Thyroid gland (tissue), 4 donors: ENCODE measurements around the gene RNF11.

Experiments
- CTCF ChIP-seq, 6 experiments: fragments of 200-600 bp in 3 of 6; fragments of 450-650 bp in 3 of 6; sonication (generic) in 3 of 6; IDR thresholded peaks; one replicate each; pipeline ENCODE4 v1.5.1; 2016 to 2019; ENCODE audit warnings: antibody characterized with exemption in 6 of 6, mild to moderate bottlenecking in 2 of 6, inconsistent platforms in 1 of 6, moderate library complexity in 1 of 6
- POLR2A ChIP-seq, 2 donors: fragments of 450-650 bp; IDR thresholded peaks; one replicate each; pipeline ENCODE4 v1.6.1; 2017; ENCODE audit warnings: antibody characterized with exemption in 2 of 2, mild to moderate bottlenecking in 2 of 2, moderate library complexity in 1 of 2

- TF ChIP-seq CTCF (IDR thresholded peaks at IDR 0.05) (no peak), POLR2A (IDR thresholded peaks at IDR 0.05) (no peak)
Observed at GRCh38 chr1:51280321-51280978, 44.4 kb downstream of the RNF11 start.
